GM06990 (cell line): ENCODE data around the gene NECAB3.
A peak's percentile ranks its signal among the peaks of the same experiment; 100 is the strongest.

Experiments used
- DNase-seq: peaks from one replicate; pipeline ENCODE4 v3.0.0-alpha.2; 2011; ENCODE audit not compliant: insufficient read length; ENCODE audit errors: extremely low read depth
- H3K27me3 ChIP-seq: replicated peaks from 2 replicates; pipeline ENCODE4 v1.6.0; 2011; ENCODE audit warnings: low read length; ENCODE audit not compliant: control insufficient read depth, insufficient read depth
- H3K36me3 ChIP-seq: 2 replicates; pipeline ENCODE4 v1.5.1; 2011; ENCODE audit warnings: low read length; ENCODE audit not compliant: control insufficient read depth, insufficient read depth
- H3K4me3 ChIP-seq: replicated peaks from 2 replicates; pipeline ENCODE4 v1.5.1; 2011; ENCODE audit warnings: low read depth, mild to moderate bottlenecking, control low read depth, low read length
- CTCF ChIP-seq: IDR thresholded peaks from 2 replicates; pipeline ENCODE4 v1.5.1; 2011; ENCODE audit warnings: low read length, control low read depth, mild to moderate bottlenecking, inconsistent platforms; ENCODE audit not compliant: insufficient read depth, poor library complexity, severe bottlenecking

The NECAB3 gene

GRCh38 chr20:33684533-33685327, 10.5 kb upstream of the NECAB3 start:
- DNase-seq = no peak
- peak overlapping the region; percentile 71 for H3K4me3 ChIP-seq
- TF ChIP-seq CTCF = no peak
- no peaks in the 10 kb centered on the region for H3K36me3 ChIP-seq
- no peaks in the 10 kb centered on the region for H3K27me3 ChIP-seq

- DNase-seq = no peak
- no peak overlapping the region for H3K4me3 ChIP-seq
- TF ChIP-seq CTCF = no peak
- H3K27me3 ChIP-seq = no peaks in the 10 kb centered on the region
- peaks cover 4% of the 10 kb centered on the region; the same call in 1 of the 2 replicates for H3K36me3 ChIP-seq
Measured at GRCh38 chr20:33681728-33682353, 7.6 kb upstream of the NECAB3 start.

- no peak for TF ChIP-seq CTCF
- peaks cover 4% of the 10 kb centered on the region; the same call in 1 of the 2 replicates for H3K36me3 ChIP-seq
- H3K27me3 ChIP-seq = no peaks in the 10 kb centered on the region
- H3K4me3 ChIP-seq = no peak overlapping the region
- no peak for DNase-seq
Measured at GRCh38 chr20:33681288-33681687, 7.1 kb upstream of the NECAB3 start.

GRCh38 chr20:33680686-33681085, 6.5 kb upstream of the NECAB3 start:
- DNase-seq = no peak
- H3K4me3 ChIP-seq = no peak overlapping the region
- no peak for TF ChIP-seq CTCF
- H3K36me3 ChIP-seq = peaks cover 4% of the 10 kb centered on the region; the same call in 1 of the 2 replicates
- H3K27me3 ChIP-seq = no peaks in the 10 kb centered on the region

- H3K36me3 ChIP-seq = peaks cover 4% of the 10 kb centered on the region; the same call in 1 of the 2 replicates
- H3K27me3 ChIP-seq = no peaks in the 10 kb centered on the region
- peak; percentile 78 for DNase-seq
- TF ChIP-seq CTCF = no peak
- H3K4me3 ChIP-seq = no peak overlapping the region
Measured at GRCh38 chr20:33679758-33680485, 5.7 kb upstream of the NECAB3 start.
